Nephron progenitor cell (in vitro differentiated cells): ENCODE data around the gene USP10.

Experiments used
- DNase-seq: peaks from one replicate; pipeline ENCODE4 v3.0.0; 2021
- H3K27ac Mint-ChIP-seq: 2 replicates; pipeline ENCODE4 v1.8.0; 2021; ENCODE audit warnings: mild to moderate bottlenecking, moderate library complexity, mixed read lengths
- H3K27me3 Mint-ChIP-seq: 2 replicates; pipeline ENCODE4 v1.8.0; 2021; ENCODE audit warnings: mild to moderate bottlenecking, low read depth, mixed read lengths; ENCODE audit not compliant: poor library complexity
- H3K36me3 Mint-ChIP-seq: 2 replicates; pipeline ENCODE4 v1.8.0; 2021; ENCODE audit warnings: low read depth, mixed read lengths
- H3K4me1 Mint-ChIP-seq: 2 replicates; pipeline ENCODE4 v1.8.0; 2021; ENCODE audit warnings: mixed read lengths
- H3K4me3 Mint-ChIP-seq: 2 replicates; pipeline ENCODE4 v1.8.0; 2021; ENCODE audit warnings: mild to moderate bottlenecking, moderate library complexity, mixed read lengths
- H3K9me3 Mint-ChIP-seq: 2 replicates; pipeline ENCODE4 v1.8.0; 2021; ENCODE audit warnings: mild to moderate bottlenecking, moderate library complexity, mixed read lengths
- CTCF ChIP-seq: fragments of 200-600 bp; sonication (generic); IDR thresholded peaks from 2 replicates; pipeline ENCODE4 v1.5.0; 2021; ENCODE audit warnings: antibody characterized with exemption

The USP10 gene

DNA sequence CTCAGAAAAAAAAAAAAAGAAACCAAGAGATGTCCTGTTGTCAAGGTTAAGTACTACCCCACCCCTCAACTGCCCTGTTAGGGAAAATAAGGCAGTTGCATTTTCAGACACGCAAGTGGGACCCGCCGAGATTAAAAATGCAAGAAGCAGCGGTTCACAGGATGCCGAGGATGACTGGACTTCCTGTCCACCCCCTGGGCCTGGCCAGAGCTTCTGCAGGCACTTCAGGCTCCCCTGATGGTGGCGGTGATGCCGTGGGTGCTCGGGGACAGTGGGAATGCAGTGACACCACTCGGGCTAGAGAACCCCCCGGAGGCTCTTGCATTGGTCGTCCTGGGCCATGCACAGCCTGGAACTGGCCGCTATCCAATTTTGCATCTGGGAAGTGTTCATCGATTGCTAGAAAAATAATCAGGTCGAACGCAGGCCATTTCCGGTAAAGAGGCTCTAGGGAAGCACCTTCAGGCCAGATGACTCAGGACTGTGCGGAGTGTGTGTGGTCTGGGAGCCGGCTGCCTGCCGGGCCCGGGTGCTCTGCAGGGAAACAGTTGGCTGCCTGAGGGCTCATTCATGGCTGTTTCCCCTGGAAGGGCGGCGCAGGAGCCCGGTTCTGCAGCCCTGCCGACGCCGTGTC is 106.6 kb downstream of the USP10 start:
- no peak for TF ChIP-seq CTCF
- H3K9me3 Mint-ChIP-seq = peaks cover 21% of the 10 kb centered on the region
- H3K4me1 Mint-ChIP-seq = no peaks in the 10 kb centered on the region
- no peaks in the 10 kb centered on the region for H3K36me3 Mint-ChIP-seq
- DNase-seq = no peak
- no peak overlapping the region for H3K27ac Mint-ChIP-seq
- H3K4me3 Mint-ChIP-seq = no peak overlapping the region
- peaks cover 16% of the 10 kb centered on the region for H3K27me3 Mint-ChIP-seq

- peaks cover 20% of the 10 kb centered on the region for H3K9me3 Mint-ChIP-seq
- H3K27me3 Mint-ChIP-seq = peaks cover 22% of the 10 kb centered on the region
- H3K4me3 Mint-ChIP-seq = no peak overlapping the region
- no peaks in the 10 kb centered on the region for H3K4me1 Mint-ChIP-seq
- H3K36me3 Mint-ChIP-seq = no peaks in the 10 kb centered on the region
- no peak overlapping the region for H3K27ac Mint-ChIP-seq
- no peak for DNase-seq
- no peak for TF ChIP-seq CTCF
Measured at GRCh38 chr16:84806890-84807258, 107.1 kb downstream of the USP10 start.

GRCh38 chr16:84807776-84808175 is 108.0 kb downstream of the USP10 start:
- no peaks in the 10 kb centered on the region for H3K4me1 Mint-ChIP-seq
- no peaks in the 10 kb centered on the region for H3K36me3 Mint-ChIP-seq
- no peak overlapping the region for H3K27ac Mint-ChIP-seq
- no peak for DNase-seq
- H3K27me3 Mint-ChIP-seq = peaks cover 31% of the 10 kb centered on the region
- peaks cover 16% of the 10 kb centered on the region for H3K9me3 Mint-ChIP-seq
- TF ChIP-seq CTCF = no peak
- H3K4me3 Mint-ChIP-seq = no peak overlapping the region

GRCh38 chr16:84808826-84809225 is 109.0 kb downstream of the USP10 start:
- no peaks in the 10 kb centered on the region for H3K36me3 Mint-ChIP-seq
- peaks cover 41% of the 10 kb centered on the region for H3K27me3 Mint-ChIP-seq
- H3K27ac Mint-ChIP-seq = no peak overlapping the region
- H3K9me3 Mint-ChIP-seq = peaks cover 10% of the 10 kb centered on the region
- H3K4me3 Mint-ChIP-seq = no peak overlapping the region
- no peak for DNase-seq
- TF ChIP-seq CTCF = no peak
- no peaks in the 10 kb centered on the region for H3K4me1 Mint-ChIP-seq

GRCh38 chr16:84810518-84811273 is 110.9 kb downstream of the USP10 start:
- no peak for DNase-seq
- no peak overlapping the region for H3K27ac Mint-ChIP-seq

More at GRCh38 chr16:84810518-84811273, 110.9 kb downstream of the USP10 start:
- H3K9me3 Mint-ChIP-seq = no peaks in the 10 kb centered on the region
- H3K4me1 Mint-ChIP-seq = no peaks in the 10 kb centered on the region
- TF ChIP-seq CTCF = no peak
- no peak overlapping the region for H3K4me3 Mint-ChIP-seq
- H3K36me3 Mint-ChIP-seq = no peaks in the 10 kb centered on the region
- H3K27me3 Mint-ChIP-seq = peaks cover 59% of the 10 kb centered on the region
